Panc1 (cell line): ENCODE results near the gene CACNB3. TPM values are rescaled to one million over a fixed set of nuclear protein-coding genes. Genes with fewer than 3 reads are reported as not detected.

Experiments used
- ATAC-seq: fragments of 200-7000 bp; cut with Tn5 transposase; 2 replicates; pipeline ENCODE4 v1.9.1; 2020; ENCODE audit warnings: mild to moderate bottlenecking, moderate library complexity
- BruUV-seq: library from RNA; stranded (reverse); fragments of 400-500 nt; replicated peaks from 2 replicates; lab custom pipeline; 2021; lab: Mats Ljungman, UMichigan
- CTCF ChIA-PET: fragments of 300-600 bp; sonication (Branson Sonifier 250); formaldehyde crosslinking; loops from one replicate; lab custom pipeline; 2022; ENCODE audit warnings: antibody characterized with exemption; lab: Charles Lee
- POLR2A ChIA-PET: fragments of 300-600 bp; sonication (Branson Sonifier 250); formaldehyde crosslinking; loops from one replicate; lab custom pipeline; 2022; ENCODE audit warnings: antibody characterized with exemption; lab: Charles Lee
- DNase-seq: peaks from one replicate; pipeline ENCODE4 v3.0.0-alpha.2; 2010; ENCODE audit warnings: low read depth, low spot score
- H3K27ac ChIP-seq: 2 replicates; pipeline ENCODE4 v1.5.1; 2011; ENCODE audit warnings: mild to moderate bottlenecking, low read length, inconsistent platforms
- H3K27me3 ChIP-seq: fragments of 200-500 bp; sonication (Bioruptor generic); 2 replicates; pipeline ENCODE4 v1.6.0; 2014; ENCODE audit warnings: low read length, inconsistent platforms; ENCODE audit not compliant: control insufficient read depth, insufficient read depth
- H3K36me3 ChIP-seq: fragments of 200-500 bp; sonication (Bioruptor generic); 2 replicates; pipeline ENCODE4 v1.5.1; 2014; ENCODE audit warnings: inconsistent platforms, mild to moderate bottlenecking, low read length, moderate library complexity; ENCODE audit not compliant: control insufficient read depth, insufficient read depth
- H3K4me1 ChIP-seq: 2 replicates; pipeline ENCODE4 v1.5.1; 2011; ENCODE audit warnings: inconsistent platforms, mild to moderate bottlenecking, low read length, moderate library complexity; ENCODE audit not compliant: control insufficient read depth, insufficient read depth
- H3K4me3 ChIP-seq, 2 experiments: 2 replicates each; pipeline ENCODE4 v1.5.1; 2011 to 2012; ENCODE audit warnings: low read depth in 2 of 2, low read length in 2 of 2, mild to moderate bottlenecking in 2 of 2, inconsistent platforms in 1 of 2, moderate library complexity in 1 of 2
- H3K9me3 ChIP-seq: fragments of 200-500 bp; sonication (Bioruptor generic); 2 replicates; pipeline ENCODE4 v1.5.1; 2014; ENCODE audit warnings: low read depth, mild to moderate bottlenecking, inconsistent platforms, low read length, moderate library complexity; ENCODE audit not compliant: control insufficient read depth, insufficient read depth
- CTCF ChIP-seq: fragments of 450-650 bp; IDR thresholded peaks from 2 replicates; pipeline ENCODE4 v1.5.1; 2017; ENCODE audit warnings: mild to moderate bottlenecking
- POLR2AphosphoS5 ChIP-seq: IDR thresholded peaks from 2 replicates; pipeline ENCODE4 v1.6.1; 2012; ENCODE audit warnings: mild to moderate bottlenecking, low read depth, low read length, moderate library complexity
- SIN3A ChIP-seq: IDR thresholded peaks from 2 replicates; pipeline ENCODE4 v1.6.1; 2012; ENCODE audit warnings: low read depth, mild to moderate bottlenecking, low read length, moderate library complexity, borderline replicate concordance; ENCODE audit not compliant: insufficient read depth
- TCF7L2 ChIP-seq: IDR thresholded peaks from 2 replicates; pipeline ENCODE4 v1.6.1; 2011; ENCODE audit warnings: mild to moderate bottlenecking, low read depth, low read length, inconsistent platforms
- in situ Hi-C: cut with HindIII; loops from 2 replicates; pipeline ENCODE4 v1.10.0; 2016; ENCODE audit warnings: low sequenced_read_pairs, low pct_unique_long_range_greater_than_20kb
- intact Hi-C: fragments of 100-400 bp; cut with micrococcal nuclease; formaldehyde crosslinking; loops from one replicate; pipeline ENCODE4 v1.10.0; 2022; ENCODE audit not compliant: unreplicated experiment
- total RNA-seq: library from RNA; stranded (reverse); gene quantifications from one replicate; pipeline ENCODE4 v1.2.1, GENCODE V29; 2021; ENCODE audit not compliant: unreplicated experiment
- TF ChIP-seq, protein P1 (sequence below), 2 experiments: IDR thresholded peaks; 2 replicates each; pipeline ENCODE4 v1.6.1; 2011 to 2012; ENCODE audit warnings: low read depth in 2 of 2, control low read depth in 1 of 2, low read length in 1 of 2, mild to moderate bottlenecking in 1 of 2, moderate library complexity in 1 of 2; ENCODE audit not compliant: insufficient read depth in 1 of 2

CACNB3 gene
- total RNA-seq, 1 experiment from 2014 or later: 40.5 TPM

- peak within 1 kb of the TSS; percentile 97 for H3K27ac ChIP-seq
- H3K4me3 ChIP-seq: peak within 1 kb of the TSS; percentile 96 to 98
- DNase-seq (peak; percentile 88), ATAC-seq (peak; percentile 99)
- intact Hi-C loops (loop anchor here (2.0 kb wide), 1 partner anchor 143 kb away; no protein-coding TSS in a partner anchor), in situ Hi-C loops (no loop called here)
- TF ChIP-seq TCF7L2 (0 out of 2 replicates have a peak, but pooled peaks have one; percentile 42), CTCF (no peak), SIN3A (peak; percentile 81; the same call in 1 of the 2 replicates), POLR2AphosphoS5 (peak; percentile 86)
- TF ChIP-seq, protein P1, sequence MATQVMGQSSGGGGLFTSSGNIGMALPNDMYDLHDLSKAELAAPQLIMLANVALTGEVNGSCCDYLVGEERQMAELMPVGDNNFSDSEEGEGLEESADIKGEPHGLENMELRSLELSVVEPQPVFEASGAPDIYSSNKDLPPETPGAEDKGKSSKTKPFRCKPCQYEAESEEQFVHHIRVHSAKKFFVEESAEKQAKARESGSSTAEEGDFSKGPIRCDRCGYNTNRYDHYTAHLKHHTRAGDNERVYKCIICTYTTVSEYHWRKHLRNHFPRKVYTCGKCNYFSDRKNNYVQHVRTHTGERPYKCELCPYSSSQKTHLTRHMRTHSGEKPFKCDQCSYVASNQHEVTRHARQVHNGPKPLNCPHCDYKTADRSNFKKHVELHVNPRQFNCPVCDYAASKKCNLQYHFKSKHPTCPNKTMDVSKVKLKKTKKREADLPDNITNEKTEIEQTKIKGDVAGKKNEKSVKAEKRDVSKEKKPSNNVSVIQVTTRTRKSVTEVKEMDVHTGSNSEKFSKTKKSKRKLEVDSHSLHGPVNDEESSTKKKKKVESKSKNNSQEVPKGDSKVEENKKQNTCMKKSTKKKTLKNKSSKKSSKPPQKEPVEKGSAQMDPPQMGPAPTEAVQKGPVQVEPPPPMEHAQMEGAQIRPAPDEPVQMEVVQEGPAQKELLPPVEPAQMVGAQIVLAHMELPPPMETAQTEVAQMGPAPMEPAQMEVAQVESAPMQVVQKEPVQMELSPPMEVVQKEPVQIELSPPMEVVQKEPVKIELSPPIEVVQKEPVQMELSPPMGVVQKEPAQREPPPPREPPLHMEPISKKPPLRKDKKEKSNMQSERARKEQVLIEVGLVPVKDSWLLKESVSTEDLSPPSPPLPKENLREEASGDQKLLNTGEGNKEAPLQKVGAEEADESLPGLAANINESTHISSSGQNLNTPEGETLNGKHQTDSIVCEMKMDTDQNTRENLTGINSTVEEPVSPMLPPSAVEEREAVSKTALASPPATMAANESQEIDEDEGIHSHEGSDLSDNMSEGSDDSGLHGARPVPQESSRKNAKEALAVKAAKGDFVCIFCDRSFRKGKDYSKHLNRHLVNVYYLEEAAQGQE (IDR thresholded peaks at IDR 0.05; ENCODE audit: insufficient read depth in 1 of 2, low read depth in 2 of 2, low read length in 1 of 2): no peak
- CTCF ChIA-PET: interaction anchor here (1.0 to 3.1 kb wide), 9 partner anchors 13 to 129 kb away, joined by 3 to 55 read pairs (median 6); partner anchors contain the start of genes RND1 and WNT1
- no peaks in the 10 kb centered on the region for H3K27me3 ChIP-seq
- BruUV-seq: TSS peak; percentile 85
- no peaks in the 10 kb centered on the region for H3K9me3 ChIP-seq
- POLR2A ChIA-PET: interaction anchor here (0.6 kb wide), 4 partner anchors 35 to 955 kb away, joined by 8 to 12 read pairs (median 10); partner anchors contain the start of gene FKBP11
- H3K36me3 ChIP-seq: peaks cover 7% of the 10 kb centered on the region; the same call in 1 of the 2 replicates
- H3K4me1 ChIP-seq: peaks cover 14% of the 10 kb centered on the region
Observed at GRCh38 chr12:48851883-48852733, 33.8 kb downstream of the CACNB3 start, which contains the start of gene DDX23. Gene DDX23 (minus strand): TSS chr12:48852163. CDS start chr12:48845782, 6,381 bp downstream.

GRCh38 chr12:48852734-48853688 lies 34.7 kb downstream of the CACNB3 start:
- ATAC-seq: peak; percentile 54
- Histone ChIP-seq H3K4me3 (peak overlapping the region; percentile 96 to 98), H3K27ac (peak overlapping the region; percentile 90), H3K36me3 (peaks cover 7% of the 10 kb centered on the region; the same call in 1 of the 2 replicates), H3K4me1 (peaks cover 14% of the 10 kb centered on the region), H3K27me3 (no peaks in the 10 kb centered on the region), H3K9me3 (no peaks in the 10 kb centered on the region)
- POLR2A ChIA-PET: no interaction called here
- intact Hi-C loops (loop anchor here (1.0 to 2.0 kb wide), 3 partner anchors 38 to 142 kb away; no protein-coding TSS in a partner anchor), in situ Hi-C loops (no loop called here)
- DNase-seq: peak; percentile 90
- CTCF ChIA-PET: interaction anchor here (0.6 to 3.1 kb wide), 13 partner anchors 12 to 224 kb away, joined by 3 to 55 read pairs (median 4); partner anchors contain the start of genes RND1 and WNT1
- BruUV-seq: no TSS peak
- TF ChIP-seq CTCF: peak; percentile 90
- no peak for TF ChIP-seq SIN3A
